NK-92 treated with Interleukin-12 subunit alpha and Interleukin-12 subunit beta, amount 100 ng/mL, for 24 hours (cell line): ENCODE measurements around the gene AGAP1.

ENCODE experiments used
- DNase-seq: peaks from one replicate; lab custom pipeline; 2025; lab: John Stamatoyannopoulos, UW

The AGAP1 gene

DNA sequence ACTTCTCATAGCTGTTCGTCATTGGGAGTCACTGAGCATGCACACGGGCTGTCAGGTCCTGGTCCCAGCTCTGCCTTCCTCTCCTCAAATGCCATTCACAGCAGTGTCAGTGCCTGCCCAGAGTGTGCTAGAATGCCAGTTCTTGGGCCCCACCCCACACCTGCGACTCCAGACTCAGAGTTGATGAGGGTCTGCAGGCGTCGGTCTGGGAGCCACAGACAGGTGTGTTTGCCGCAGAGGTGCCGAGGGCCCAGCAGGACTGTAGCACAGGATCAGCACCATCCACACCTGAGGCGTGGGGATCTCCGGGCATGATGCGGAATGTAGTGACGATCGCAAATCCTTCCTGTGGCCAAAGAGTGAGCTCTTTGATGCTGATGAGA, 56.5 kb downstream of the AGAP1 start:
- no peak for DNase-seq

- no peak for DNase-seq
Observed at GRCh38 chr2:235550946-235551345, 57.1 kb downstream of the AGAP1 start.

DNA sequence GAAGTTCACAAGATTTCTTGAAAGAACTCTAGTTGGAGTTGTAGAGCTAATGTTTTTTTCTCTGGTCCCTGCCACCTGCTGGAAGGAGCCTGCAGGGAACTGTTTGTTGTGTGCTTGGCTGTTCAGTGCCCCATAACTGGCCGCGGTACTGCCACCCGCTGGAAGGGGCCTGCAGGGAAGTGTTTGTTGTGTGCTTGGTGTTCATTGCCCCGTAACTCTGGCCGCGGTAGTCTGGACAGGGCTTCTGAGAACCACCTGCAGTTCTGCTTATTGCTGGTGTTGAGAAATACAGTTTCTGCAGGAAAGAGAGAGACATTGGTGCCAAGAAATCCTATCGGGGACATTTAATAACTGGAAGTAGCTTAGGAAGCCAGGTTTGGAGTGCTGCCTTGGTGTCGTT, 58.1 kb downstream of the AGAP1 start:
- DNase-seq = no peak

DNA sequence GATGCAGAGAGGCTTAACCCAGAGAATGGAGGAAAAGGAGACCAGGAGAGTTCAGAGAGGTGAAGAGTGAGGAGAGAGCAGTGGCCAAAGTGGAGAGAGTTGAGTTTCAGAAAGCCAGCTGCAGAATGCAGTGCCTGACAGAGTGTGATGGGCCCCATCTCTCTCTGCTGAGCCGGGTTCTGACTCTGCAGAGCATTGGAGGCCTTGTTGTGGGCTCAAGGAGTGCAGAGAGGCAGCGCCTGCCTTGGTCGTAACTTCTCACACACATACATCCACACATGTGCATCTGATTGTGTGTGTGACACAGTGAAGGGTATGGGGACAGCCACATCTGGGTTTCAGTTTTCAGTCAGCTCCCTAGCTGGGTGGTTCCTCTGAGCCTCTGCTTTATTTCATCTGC, 58.8 kb downstream of the AGAP1 start:
- DNase-seq = no peak

DNA sequence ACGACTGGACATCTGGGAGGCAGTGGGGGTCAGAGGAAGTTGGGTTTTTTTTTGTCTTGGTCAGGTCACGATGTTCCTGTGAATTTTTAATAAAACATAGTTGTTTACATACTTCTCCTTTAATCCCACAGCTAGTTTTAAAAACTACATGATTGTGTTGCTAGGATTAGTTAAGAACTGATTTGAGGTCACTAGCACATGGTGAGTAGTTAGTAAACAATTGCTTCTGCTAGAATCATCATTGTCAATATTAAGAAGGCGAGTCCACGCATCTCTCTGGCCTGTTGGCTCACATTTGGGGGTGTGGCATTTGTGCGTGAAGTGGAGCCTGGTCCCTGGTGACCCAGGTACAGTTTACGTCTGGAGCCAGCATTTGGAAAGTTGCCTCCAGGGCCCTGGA, 59.4 kb downstream of the AGAP1 start:
- no peak for DNase-seq

- DNase-seq = no peak
Observed at GRCh38 chr2:235553696-235554100, 59.9 kb downstream of the AGAP1 start.

DNA sequence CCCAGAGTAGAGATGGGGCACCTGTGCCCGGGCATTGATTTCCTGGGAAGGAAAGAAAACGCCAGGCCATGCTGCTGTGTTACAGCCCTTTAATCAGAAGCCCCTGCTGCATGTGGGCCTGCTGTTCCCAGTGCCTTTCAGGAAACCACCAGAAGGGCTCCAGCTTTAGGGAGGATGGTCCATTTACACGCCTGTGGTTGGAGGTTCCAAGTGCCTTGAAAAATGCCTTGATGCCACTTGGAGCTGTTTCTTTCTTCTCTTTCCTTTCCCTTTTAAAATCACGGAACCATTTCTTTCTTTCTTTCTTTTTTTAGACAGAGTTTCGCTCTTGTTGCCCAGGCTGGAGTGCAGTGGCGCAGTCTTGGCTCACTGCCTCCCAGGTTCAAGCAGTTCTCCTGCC, 60.5 kb downstream of the AGAP1 start:
- DNase-seq = no peak

GRCh38 chr2:235554936-235555335, 61.1 kb downstream of the AGAP1 start:
- DNase-seq = no peak

DNA sequence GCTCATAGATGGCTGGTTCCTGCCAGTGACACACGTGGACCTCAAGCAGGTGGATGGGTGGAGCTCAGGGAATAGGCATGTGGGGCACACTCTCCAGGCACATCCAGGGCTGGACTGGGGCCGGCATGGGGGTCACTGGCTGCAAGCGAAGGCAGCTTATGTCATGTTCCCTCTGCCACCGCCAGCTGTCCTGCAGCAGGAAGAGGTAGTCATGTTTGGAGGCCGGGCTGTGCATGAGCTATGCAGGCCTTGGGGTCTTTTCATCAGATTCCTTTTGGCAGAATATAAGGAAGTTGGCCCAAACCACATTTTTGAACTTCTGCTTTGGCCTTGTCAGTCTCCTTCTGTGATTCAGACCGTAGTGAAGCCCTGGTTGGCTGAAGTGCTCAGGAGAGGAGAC, 61.5 kb downstream of the AGAP1 start:
- no peak for DNase-seq

- DNase-seq = no peak
Observed at GRCh38 chr2:235556086-235556485, 62.2 kb downstream of the AGAP1 start.

DNA sequence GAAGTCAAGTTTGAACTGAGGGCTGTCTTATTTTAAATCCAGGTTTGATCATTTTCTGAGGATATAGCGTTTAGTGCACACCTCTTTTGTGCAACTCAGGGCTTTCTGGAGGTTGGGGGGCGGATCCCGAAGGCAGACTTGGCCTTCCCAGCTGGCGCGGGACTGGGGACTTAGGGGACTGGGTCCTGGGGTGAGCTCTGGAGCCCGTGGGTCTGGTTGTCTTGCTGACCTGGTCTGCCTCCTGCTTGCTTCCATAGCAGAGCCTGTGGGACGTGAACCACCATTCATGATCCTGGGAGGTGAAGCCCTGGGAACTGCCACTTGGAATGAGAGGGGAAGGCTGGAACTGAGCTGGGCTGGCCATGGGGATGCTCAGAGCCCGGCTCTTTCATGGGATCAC, 63.1 kb downstream of the AGAP1 start:
- DNase-seq = no peak

DNA sequence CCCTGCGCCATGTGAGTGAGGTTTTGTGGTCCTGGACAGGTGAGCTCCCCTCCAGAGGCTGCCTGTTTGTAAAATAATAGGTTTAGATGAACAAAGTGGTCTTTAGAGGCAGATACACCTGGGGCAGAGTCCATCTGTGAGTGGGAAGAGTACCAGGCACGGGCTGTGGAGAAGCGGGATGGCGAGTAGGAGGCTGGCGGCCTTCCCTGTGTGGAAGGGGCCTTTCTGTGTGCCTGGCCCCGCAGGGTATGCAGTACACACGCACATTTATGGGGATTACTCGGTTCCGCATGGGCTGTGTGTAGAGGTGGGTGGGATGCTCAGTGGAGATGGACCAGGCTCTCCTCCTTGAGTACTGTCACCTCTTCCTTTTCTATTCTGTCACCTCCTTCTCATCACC, 64.1 kb downstream of the AGAP1 start:
- no peak for DNase-seq

DNA sequence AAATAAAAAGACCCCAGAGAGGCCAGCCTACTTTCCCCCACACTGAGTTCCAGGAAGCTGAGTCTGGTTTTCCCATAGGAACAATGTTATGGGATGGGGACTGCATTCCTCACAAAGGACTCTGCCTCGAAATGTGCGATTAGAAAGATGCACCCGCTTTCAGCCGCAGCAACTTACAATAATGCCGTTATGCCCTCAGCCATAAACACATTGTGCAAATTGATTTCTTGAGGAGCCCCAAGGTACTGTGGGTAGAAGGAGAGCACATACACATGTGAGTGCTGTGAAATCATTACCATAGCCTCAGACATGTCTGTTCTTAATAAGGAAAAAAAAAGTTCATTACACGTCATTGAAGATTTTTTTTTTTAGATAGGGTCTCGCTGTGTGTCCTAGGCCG, 64.7 kb downstream of the AGAP1 start:
- DNase-seq = no peak

- no peak for DNase-seq
Observed at GRCh38 chr2:235560345-235560744, 66.5 kb downstream of the AGAP1 start.

- DNase-seq = no peak
Observed at GRCh38 chr2:235561450-235561849, 67.6 kb downstream of the AGAP1 start.

DNA sequence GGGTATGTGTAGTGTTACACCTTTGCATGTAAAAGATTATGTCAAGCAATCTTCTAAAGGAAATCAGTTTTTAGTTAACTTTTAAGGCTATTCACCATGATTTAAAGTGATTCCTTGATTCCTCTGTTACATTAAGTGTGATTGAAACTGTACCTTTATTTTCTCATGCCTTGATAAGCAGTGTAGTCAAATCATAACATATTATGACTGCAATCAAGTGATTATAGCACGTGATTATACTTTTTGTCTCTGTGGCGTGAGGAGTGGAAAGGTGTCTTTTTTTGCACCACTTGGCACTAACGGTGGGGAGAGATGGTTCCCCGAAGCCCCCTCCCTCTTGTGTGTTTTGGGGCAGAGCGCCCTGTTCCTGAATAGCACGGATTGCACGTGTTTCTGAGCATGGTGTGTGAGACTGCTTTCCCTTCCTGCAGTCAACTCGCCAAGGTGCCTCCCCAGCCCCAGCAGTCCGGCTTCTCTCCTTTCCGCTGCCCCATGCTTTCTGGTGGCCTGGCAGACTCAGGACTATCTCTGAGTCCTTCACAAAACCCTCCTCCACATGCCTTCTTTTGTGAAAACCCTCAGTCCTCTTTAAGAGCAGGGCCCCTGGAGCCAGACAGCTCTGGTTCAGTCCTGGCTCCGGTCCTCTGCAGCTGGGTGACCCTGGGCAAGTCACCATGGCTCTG, 68.4 kb downstream of the AGAP1 start:
- no peak for DNase-seq

DNA sequence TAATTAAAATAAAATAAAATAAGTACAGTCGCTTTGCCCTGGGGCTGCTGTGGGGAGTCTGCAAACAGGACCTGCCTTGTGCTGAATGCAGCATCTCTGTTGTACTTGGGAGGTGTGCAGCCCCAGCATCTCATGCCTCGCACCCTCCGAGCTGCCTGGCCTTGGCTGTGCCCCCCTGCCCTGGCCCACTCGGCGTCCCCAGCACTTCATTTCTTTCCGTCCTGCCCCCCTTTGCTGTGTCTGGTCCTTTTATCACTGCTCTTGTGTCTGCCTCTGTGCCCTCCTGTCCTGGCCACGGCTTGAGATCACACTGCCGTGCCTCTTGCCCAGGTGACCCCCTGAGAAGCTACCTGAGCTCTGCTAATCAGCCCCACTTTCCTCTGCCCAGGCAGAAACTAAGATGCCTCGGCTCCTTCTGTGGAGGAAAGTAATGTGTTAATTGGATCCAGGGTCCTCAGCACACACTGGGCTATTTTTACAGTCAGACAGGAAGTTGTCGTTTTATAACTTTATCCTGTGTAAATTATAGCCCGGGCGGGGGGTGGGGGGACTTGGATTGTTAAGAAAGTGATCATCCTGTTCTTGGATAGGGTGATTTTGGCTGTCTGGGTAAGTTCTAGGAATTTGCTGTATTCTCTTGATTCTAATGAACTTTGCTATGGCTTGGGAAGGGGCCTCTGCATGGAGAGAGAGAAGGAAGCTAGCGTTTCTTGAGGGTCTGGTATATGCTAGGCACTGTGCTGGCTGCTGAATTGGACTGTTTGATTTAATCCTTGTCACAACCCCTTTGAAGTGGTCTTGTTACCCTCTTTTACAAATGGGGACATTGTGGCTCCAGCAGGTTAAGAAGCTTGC, 69.4 kb downstream of the AGAP1 start:
- no peak for DNase-seq

DNA sequence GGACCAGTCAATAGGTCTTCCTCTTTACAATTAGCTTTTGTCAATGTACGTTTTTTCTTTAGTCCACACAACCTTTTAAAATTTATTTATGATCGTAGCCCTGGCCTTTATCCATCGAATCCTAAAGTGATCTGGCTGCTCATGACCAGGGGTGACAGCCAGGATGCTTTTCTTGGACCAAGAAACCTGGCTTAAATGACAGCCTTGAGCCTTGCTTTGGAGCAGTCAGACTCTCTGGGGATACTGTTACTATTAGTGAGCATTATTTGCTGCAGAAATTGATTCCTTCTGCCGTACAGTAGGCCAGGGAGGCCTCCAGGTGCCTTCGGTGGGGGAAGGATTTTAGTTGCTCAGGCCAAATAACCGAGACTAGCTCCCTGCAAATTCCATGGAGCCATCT, 70.2 kb downstream of the AGAP1 start:
- no peak for DNase-seq

- DNase-seq = no peak
Observed at GRCh38 chr2:235564884-235565530, 71.2 kb downstream of the AGAP1 start.

DNA sequence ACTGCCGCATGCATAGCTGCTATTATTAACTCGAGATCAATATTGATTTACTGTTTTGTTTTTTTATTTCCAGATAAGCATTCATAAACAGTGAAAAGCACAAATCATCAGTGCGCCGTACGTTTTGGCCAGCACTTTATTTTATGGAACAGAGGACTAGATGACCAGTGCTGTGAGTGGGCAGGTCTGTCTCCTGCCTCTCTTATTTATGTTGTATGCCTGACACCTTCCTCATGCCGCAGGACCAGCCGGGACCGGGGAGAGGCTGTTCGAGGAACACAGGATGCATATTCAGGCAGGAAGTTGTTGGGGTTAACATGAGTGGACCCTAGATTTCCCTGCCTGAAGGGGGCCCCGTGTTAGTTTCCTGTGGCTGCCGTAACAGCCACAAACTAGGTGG, 72.6 kb downstream of the AGAP1 start:
- DNase-seq = no peak

DNA sequence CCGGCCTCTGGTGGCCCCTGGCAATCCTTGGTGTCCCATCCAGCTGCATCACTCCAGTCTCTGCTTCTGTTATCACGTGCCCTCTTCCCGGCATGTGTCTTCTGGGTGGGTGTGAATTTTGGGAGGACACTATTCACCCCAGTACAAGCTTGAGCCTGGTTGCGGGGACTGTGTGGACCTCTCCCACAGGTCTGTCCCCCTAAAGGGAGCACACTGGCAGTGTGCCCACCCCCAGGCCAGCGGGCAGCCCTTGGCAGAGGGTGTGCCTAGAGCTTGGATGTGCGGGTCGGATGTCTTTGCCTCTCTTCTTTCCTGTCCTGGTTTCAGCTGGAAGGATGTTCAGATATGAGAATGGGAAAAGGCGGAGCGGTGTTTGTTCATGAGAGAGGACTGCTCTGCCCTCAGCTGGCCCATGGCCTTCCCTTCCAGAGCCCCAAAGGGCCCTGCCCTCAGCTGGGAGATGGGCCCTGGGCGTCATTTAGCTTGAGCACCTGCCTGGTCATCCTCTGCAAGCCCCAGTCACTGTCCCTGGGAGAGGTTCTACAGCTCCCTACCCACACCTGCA, 73.2 kb downstream of the AGAP1 start:
- no peak for DNase-seq

- no peak for DNase-seq
Observed at GRCh38 chr2:235567842-235568241, 74.0 kb downstream of the AGAP1 start.

DNA sequence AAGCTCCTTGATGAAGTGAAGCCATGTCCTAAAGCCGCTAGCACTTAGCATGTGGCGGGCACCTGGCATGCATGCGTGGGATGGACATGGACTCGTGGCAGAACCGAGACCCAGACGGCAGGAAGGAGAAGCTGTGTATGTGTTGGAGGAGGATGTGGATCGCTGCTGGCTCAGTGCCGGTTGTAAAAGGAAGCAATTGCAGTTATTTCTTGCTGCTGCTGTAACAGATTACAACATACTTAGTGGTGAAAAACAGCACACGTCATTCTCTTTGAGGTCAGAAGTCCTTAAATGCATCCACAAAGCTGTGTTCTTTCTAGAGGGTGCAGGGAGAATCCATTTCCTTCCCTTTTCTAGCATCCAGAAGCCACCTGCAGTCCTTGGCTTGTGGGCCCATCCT, 74.6 kb downstream of the AGAP1 start:
- DNase-seq = no peak
